Muscle of leg (tissue), 16 donors: ENCODE data around the gene SPATA13. TPM values are rescaled to one million over a fixed set of nuclear protein-coding genes. Genes with fewer than 3 reads are reported as not detected.
"Not testable (repeated sequence)": the region's sequence is repeated elsewhere in the genome, so short reads cannot be mapped to it uniquely, and the experiment has no call there.

Source experiments
- DNase-seq: peaks from one replicate; pipeline ENCODE4 v3.0.0; 2013
- H3K27ac ChIP-seq: one replicate; pipeline ENCODE4 v1.5.1; 2013; ENCODE audit warnings: mild to moderate bottlenecking, low read length, control low read depth
- H3K27me3 ChIP-seq: one replicate; pipeline ENCODE4 v1.6.1; 2013; ENCODE audit warnings: low read length; ENCODE audit not compliant: control insufficient read depth, insufficient read depth
- H3K36me3 ChIP-seq: one replicate; pipeline ENCODE4 v1.6.1; 2013; ENCODE audit warnings: low read length; ENCODE audit not compliant: control insufficient read depth, insufficient read depth
- H3K4me1 ChIP-seq: one replicate; pipeline ENCODE4 v1.6.1; 2013; ENCODE audit warnings: low read length; ENCODE audit not compliant: control insufficient read depth, insufficient read depth
- H3K4me3 ChIP-seq: one replicate; pipeline ENCODE4 v1.5.1; 2013; ENCODE audit warnings: low read length, control low read depth
- H3K9me3 ChIP-seq: replicated peaks from 2 replicates; pipeline ENCODE4 v1.6.1; 2013; ENCODE audit warnings: low read depth, low read length; ENCODE audit not compliant: control insufficient read depth
- WGBS: methylation state at CpG from one replicate; pipeline ENCODE4 v1.1.5; 2013; ENCODE audit warnings: missing lambda C conversion rate; ENCODE audit not compliant: insufficient coverage; 5-methylcytosine and 5-hydroxymethylcytosine counted together
- long read RNA-seq, 11 donors: transcript quantifications; one replicate each; lab custom pipeline, GENCODE V29; 2026
- polyA plus RNA-seq, 8 donors: library from polyadenylated mRNA; unstranded; fragments of 120-200 nt; gene quantifications; one replicate each; pipeline versions ENCODE4 v1.2.1 to v1.2.3, GENCODE V29; 2013; ENCODE audit warnings: inconsistent platforms in 1 of 8, low replicate concordance in 1 of 8; ENCODE audit not compliant: insufficient read length in 8 of 8, insufficient read depth in 1 of 8
- total RNA-seq: library from RNA; stranded (reverse); fragments of 120-200 nt; gene quantifications from one replicate; pipeline ENCODE4 v1.2.4, GENCODE V29; 2013

SPATA13 gene
- total RNA-seq (2.7 TPM), polyA plus RNA-seq (1 to 10 TPM; 2.9 to 4.5 (median 3.4) TPM)
- long read RNA-seq, donor 1, partial matches to known transcripts, result 0 of 1 reads
- long read RNA-seq, donor 1, other reads (novel, unspliced or antisense), result 0 of 1 reads
- long read RNA-seq, donor 2, result 0 reads
- long read RNA-seq, donor 3, partial matches to known transcripts, result 0 of 1 reads
- long read RNA-seq, donor 3, other reads (novel, unspliced or antisense), result 0 of 1 reads
- long read RNA-seq, donor 4, partial matches to known transcripts, result 0 of 1 reads
- long read RNA-seq, donor 4, other reads (novel, unspliced or antisense), result 0 of 1 reads
- long read RNA-seq, donor 5, result 0 reads
- long read RNA-seq, donor 6, result 0 reads
- long read RNA-seq, donor 7, partial matches to known transcripts, result 0 of 1 reads
- long read RNA-seq, donor 7, other reads (novel, unspliced or antisense), result 0 of 1 reads
- long read RNA-seq, donor 8, result 0 reads
- long read RNA-seq, donor 9, result 0 reads
- long read RNA-seq, donor 10, partial matches to known transcripts, result 0 of 1 reads
- long read RNA-seq, donor 10, other reads (novel, unspliced or antisense), result 0 of 1 reads
- long read RNA-seq, donor 11, result 0 reads

DNA sequence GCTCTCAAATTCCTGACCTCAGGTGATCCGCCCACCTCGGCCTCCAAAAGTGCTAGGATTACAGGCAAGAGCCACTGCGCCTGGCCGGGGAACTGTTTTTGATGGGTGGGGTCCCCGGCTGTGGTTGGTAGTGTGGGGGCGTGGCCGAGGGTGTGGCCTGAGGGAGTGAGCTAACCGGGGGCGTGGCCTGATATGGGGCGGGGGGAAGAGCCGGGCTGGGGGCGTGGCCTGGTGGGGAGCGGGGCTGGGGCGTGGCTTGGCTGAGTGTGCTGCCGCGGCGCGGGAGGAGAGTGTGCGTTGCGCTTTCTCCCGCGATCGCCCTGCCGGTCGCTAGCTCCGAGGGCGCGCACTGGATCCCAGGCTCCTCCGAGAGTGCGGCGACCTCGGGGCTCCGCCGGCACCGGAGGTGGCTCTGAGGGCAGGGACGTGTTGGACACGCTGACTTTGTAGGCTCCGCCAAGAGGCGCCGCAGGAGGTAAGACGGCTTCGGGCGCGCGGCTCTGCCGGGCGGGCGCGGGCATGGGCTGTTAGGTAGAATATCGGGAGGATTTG lies at the start of gene SPATA13:
TSS of gene SPATA13 (plus strand) at position 263 of the 552 bp plus-strand sequence. CDS start 62,210 bp downstream, outside the sequence.
- Histone ChIP-seq H3K9me3 (no peaks in the 10 kb centered on the region), H3K27ac (no peak within 1 kb of the TSS), H3K4me3 (peak within 1 kb of the TSS; percentile 79), H3K27me3 (peaks cover 13% of the 10 kb centered on the region), H3K36me3 (no peaks in the 10 kb centered on the region), H3K4me1 (peaks cover 15% of the 10 kb centered on the region)
- peak; percentile 83 for DNase-seq
- under 1% methylated on average over 47 of the region's 50 CpGs for WGBS

DNA sequence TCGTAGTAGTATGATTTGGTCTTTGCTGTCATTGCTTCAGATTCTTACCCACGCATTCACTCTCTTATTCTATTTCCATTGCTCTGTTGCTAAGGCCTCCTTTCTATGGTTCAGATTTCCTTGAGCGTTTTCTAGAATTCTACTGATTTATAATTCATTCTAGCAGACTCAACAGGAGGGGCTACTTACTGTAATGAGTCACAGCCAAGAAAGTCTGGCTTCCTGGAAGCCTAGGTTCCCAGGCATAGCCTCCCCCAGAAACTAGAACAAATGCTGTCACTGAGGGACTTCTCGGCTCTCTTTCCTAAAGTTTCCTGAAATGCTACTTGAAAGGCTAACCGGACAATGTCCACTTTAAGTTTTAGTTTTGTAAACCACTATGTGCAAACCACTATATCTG lies 47.7 kb upstream of the SPATA13 start:
- WGBS, result 73% methylated on average over 3 of the region's 5 CpGs
- Histone ChIP-seq H3K4me1 (peaks cover 8% of the 10 kb centered on the region), H3K36me3 (no peaks in the 10 kb centered on the region), H3K27ac (no peak overlapping the region), H3K9me3 (no peaks in the 10 kb centered on the region), H3K27me3 (peaks cover 2% of the 10 kb centered on the region), H3K4me3 (no peak overlapping the region)
- DNase-seq, result no peak

DNA sequence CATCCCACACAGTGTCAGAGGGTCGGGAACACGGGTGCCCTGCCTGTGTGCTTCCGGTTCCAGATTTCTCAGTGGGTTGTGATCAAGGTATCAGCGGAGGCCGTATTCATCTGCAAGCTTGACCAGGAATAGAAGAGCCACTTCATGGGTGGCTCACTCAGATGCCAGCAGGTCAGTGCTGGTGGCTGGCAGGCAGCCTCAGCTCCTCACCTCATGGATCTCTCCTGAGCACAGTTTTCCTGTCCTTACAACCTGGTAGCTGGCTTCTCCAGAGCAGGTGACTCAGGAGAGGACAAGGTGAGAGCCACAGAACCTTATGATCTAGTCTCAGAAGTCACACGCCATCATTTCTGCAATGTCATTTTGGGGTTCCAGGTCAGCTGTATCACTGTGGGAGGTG lies 44.8 kb upstream of the SPATA13 start:
- Histone ChIP-seq H3K4me1 (peaks cover 15% of the 10 kb centered on the region), H3K36me3 (no peaks in the 10 kb centered on the region), H3K27ac (no peak overlapping the region), H3K9me3 (no peaks in the 10 kb centered on the region), H3K27me3 (peaks cover 2% of the 10 kb centered on the region), H3K4me3 (no peak overlapping the region)
- 98% methylated on average over 5 of the region's 6 CpGs for WGBS
- no peak for DNase-seq

DNA sequence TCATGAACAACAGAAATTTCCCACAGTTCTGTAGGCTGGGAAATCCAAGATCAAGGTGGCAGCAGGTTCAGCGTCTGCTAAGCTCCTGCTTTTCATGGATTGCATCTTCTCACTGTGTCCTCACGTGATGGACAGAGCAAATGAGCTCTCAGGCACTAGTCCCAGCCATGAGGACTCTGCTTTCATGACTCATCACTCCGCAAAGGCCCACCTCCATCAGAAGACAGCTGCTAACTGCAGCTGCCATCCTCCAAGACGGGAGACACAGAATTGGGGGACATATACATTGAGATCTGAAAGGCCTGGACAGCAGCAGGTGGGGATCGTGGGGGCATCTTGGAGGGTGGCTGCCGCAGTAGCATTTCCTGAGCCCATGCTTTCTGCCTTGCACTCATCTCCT lies 44.4 kb upstream of the SPATA13 start:
- H3K27me3 ChIP-seq, result peaks cover 2% of the 10 kb centered on the region
- DNase-seq, result peak; percentile 50
- H3K4me3 ChIP-seq, result no peak overlapping the region
- 74% methylated on average over 4 of the region's 6 CpGs for WGBS
- no peaks in the 10 kb centered on the region for H3K9me3 ChIP-seq
- no peaks in the 10 kb centered on the region for H3K36me3 ChIP-seq
- H3K27ac ChIP-seq, result no peak overlapping the region
- peaks cover 15% of the 10 kb centered on the region for H3K4me1 ChIP-seq

DNA sequence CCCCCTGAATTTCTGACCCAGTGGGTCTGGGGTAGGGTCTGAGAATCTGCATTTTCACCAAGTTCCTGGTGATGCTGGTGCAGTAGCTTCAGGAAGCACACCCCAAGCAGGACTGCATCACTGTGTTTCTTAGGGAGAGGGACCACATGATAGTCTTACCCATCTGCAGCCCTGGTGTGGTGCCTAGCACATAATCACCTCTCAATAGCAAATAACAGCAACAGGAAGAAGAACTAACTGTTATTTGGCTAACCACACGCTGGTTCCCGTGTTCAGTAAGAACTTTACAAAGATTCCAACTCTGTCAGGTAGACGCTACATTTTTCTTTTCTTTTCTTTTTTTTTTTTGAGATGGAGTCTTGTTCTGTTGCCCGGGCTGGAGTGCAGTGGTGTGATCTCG lies 41.9 kb upstream of the SPATA13 start:
- no CpG with 5 or more reads among the region's 5 CpGs for WGBS
- Histone ChIP-seq H3K4me1 (peaks cover 15% of the 10 kb centered on the region), H3K27ac (no peak overlapping the region), H3K4me3 (no peak overlapping the region), H3K27me3 (peaks cover 2% of the 10 kb centered on the region), H3K9me3 (no peaks in the 10 kb centered on the region), H3K36me3 (no peaks in the 10 kb centered on the region)
- DNase-seq, result no peak

DNA sequence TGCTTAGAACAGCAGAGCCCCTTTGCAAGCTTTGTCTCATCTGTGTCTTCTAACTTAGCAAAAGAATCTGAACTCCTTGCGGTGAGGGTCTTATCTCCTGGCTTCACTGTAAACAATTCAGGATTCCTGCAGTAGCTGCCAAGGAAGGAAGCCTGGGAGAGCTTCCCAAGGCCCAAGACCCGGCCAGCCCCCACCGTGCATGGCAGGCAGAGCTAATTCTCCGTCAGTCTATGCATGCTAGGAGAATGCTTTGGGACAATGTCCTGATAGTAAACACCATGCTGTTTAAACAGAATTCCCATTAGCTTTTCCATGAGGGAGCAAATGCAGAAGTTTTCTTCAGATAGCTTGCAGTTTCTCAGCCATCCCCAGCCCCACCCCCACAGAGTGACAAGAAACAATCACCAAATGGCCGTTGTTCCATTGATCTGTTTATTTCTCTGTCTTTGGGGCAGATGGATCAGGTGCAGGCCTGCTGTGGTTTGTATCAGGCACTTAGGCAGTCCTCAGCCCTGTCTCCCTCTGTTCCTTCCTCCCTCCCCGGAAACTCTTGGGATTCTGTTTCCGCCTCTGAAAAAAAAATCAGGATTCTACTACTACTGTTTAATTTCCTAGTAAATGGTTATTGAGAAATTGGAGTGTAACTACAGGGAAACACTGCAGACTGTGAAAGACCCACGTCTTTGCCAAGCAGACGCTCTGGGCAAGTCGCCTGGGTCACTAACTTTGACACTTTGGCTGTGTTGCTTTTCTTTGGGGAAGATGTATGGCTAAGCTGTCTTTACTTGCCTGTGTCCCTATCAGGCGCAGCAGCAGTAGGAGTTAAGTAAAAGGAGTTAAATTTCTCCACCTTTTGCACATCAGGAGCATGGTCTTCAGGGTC lies 40.7 kb upstream of the SPATA13 start:
- Histone ChIP-seq H3K4me3 (no peak overlapping the region), H3K27ac (no peak overlapping the region), H3K36me3 (no peaks in the 10 kb centered on the region), H3K27me3 (peaks cover 2% of the 10 kb centered on the region), H3K4me1 (peaks cover 15% of the 10 kb centered on the region), H3K9me3 (no peaks in the 10 kb centered on the region)
- 37% methylated on average over 7 of the region's 11 CpGs for WGBS
- DNase-seq, result no peak

DNA sequence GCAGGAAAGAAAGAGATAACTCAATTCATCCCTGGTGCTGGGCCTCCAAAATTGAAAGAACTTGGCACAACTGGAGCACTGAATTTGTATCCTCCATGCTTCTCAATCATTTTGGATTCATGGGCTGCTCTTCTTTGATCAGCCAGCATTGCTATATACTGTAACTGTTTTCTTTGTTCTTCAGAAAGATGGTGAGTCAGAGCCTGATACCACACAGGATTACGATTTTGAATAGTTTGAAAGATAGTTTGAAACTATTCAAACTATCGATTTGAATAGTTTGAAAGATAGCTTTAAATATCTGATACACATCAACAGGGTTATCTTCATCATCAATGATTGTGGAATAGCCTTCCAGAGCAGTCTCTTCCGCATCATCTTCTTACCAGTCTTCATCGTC lies 38.5 kb upstream of the SPATA13 start:
- not testable (repeated sequence) for DNase-seq, H3K4me1 ChIP-seq, H3K9me3 ChIP-seq, H3K36me3 ChIP-seq, H3K27ac ChIP-seq, H3K4me3 ChIP-seq, H3K27me3 ChIP-seq
- 83% methylated on average over 2 of the region's 4 CpGs for WGBS

DNA sequence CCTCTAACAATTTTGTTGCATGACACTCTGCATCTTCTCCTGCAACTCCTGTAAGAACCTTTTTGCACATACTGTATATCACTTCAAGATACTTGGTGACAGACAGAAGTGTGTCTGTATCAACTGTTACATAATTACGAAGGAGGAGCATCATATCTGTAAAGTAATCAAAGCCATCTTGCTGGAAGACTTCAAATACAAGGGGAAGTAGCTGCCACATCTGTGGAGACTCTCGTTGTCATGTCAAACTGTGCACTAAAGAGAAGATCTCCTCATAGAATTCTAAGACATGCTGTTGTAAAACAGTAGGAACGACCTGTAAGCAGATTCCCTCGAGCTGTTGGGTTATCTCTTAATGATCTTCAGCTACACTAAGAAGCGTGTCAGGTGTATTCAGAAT lies 38.0 kb upstream of the SPATA13 start:
- no peak for DNase-seq
- 60% methylated on average over 2 of the region's 5 CpGs for WGBS
- H3K27ac ChIP-seq, result no peak overlapping the region

DNA sequence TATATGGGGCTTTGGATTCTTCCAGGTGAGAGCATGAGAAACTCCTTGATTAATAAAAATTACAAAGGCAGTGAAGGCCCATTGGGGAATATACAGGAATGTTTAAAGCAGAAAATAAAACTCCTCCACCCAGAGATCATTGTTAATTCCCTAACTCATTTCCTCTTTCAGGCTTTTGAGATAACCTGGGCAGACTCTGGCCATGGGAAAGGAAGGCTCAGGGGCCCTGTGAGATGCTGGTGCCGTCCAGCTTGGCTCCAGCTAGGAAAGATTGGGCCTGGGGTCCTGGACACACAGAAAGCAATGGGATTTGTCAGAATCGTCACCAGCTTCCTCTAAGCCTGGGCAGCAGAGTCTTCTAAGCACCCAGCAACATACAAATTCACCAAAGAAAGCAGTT lies 36.8 kb upstream of the SPATA13 start:
- WGBS, result 33% methylated on average over 1 of the region's 2 CpGs
- peaks cover 6% of the 10 kb centered on the region for H3K4me1 ChIP-seq

More for the DNA sequence above, 38.0 kb upstream of the SPATA13 start:
- no peaks in the 10 kb centered on the region for H3K36me3 ChIP-seq
- peaks cover 6% of the 10 kb centered on the region for H3K4me1 ChIP-seq
- no peaks in the 10 kb centered on the region for H3K27me3 ChIP-seq
- no peaks in the 10 kb centered on the region for H3K9me3 ChIP-seq
- no peak overlapping the region for H3K4me3 ChIP-seq

More for the DNA sequence above, 36.8 kb upstream of the SPATA13 start:
- Histone ChIP-seq H3K27ac (no peak overlapping the region), H3K4me3 (no peak overlapping the region), H3K36me3 (no peaks in the 10 kb centered on the region), H3K27me3 (no peaks in the 10 kb centered on the region), H3K9me3 (no peaks in the 10 kb centered on the region)
- DNase-seq, result no peak
